ENCODE measurements around the gene CD101.

DNA sequence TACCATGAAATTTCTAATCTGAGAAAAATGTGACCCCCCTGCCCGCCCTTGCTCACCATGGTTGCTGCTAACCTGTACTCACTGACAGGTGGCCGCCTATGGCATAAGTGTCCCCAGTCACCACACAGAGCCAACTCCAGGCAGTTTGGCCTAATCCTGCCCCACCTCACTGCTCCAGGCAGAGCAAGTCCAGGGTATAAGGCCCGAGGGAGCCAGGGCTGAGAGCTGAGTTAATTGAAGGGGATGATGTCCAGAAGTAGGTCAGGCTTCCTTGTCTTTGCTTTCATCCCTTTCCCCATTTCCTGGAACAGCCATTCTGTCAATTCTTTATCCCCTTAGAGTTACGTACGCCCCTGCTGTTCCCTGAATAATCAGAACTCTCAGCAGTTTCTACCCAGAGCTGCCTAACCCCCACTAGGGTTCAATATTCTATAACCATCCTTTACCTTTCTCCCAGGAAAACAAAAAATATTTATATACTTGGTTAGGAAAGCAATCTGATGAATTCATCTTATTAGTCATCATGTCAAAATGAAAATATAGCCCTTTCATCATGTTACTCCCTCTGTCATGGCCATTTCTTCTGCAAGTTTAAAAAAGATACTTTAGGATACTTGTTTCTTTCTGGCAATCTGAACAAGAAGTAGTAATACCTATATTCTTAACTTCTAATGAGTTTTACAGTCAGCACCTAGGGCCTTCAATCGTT lies 29.4 kb upstream of the CD101 start:
- TF ChIP-seq, protein P1, sequence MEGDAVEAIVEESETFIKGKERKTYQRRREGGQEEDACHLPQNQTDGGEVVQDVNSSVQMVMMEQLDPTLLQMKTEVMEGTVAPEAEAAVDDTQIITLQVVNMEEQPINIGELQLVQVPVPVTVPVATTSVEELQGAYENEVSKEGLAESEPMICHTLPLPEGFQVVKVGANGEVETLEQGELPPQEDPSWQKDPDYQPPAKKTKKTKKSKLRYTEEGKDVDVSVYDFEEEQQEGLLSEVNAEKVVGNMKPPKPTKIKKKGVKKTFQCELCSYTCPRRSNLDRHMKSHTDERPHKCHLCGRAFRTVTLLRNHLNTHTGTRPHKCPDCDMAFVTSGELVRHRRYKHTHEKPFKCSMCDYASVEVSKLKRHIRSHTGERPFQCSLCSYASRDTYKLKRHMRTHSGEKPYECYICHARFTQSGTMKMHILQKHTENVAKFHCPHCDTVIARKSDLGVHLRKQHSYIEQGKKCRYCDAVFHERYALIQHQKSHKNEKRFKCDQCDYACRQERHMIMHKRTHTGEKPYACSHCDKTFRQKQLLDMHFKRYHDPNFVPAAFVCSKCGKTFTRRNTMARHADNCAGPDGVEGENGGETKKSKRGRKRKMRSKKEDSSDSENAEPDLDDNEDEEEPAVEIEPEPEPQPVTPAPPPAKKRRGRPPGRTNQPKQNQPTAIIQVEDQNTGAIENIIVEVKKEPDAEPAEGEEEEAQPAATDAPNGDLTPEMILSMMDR (IDR thresholded peaks at IDR 0.05), result no peak
- no peak for TF ChIP-seq POLR2A (IDR thresholded peaks at IDR 0.05)

Measured in body of pancreas (tissue), 4 donors.